ENCODE data around the gene MGLL. TPM values are rescaled to one million over a fixed set of nuclear protein-coding genes. Genes with fewer than 3 reads are reported as not detected.

The MGLL gene
- total RNA-seq, 1 donor from 2014 or later, result 9.4 TPM

- Mint-ChIP-seq H3K27me3 (no peaks in the 10 kb centered on the region), H3K27ac (no peak overlapping the region), H3K9me3 (no peaks in the 10 kb centered on the region), H3K4me3 (no peak overlapping the region), H3K4me1 (ENCODE audit: unreplicated experiment) (peaks cover 8% of the 10 kb centered on the region), H3K36me3 (peaks cover 3% of the 10 kb centered on the region)
- TF ChIP-seq CTCF (conservative IDR thresholded peaks at IDR 0.05), result no peak
- no peak for DNase-seq (ENCODE audit: extremely low spot score, unreplicated experiment)
Measured at GRCh38 chr3:127646501-127647046, 175.7 kb downstream of the MGLL start.

GRCh38 chr3:127645371-127646015 is 176.8 kb downstream of the MGLL start:
- no peak overlapping the region for H3K27ac Mint-ChIP-seq
- no peak overlapping the region for H3K4me3 Mint-ChIP-seq

GRCh38 chr3:127644641-127645370 is 177.5 kb downstream of the MGLL start:
- Mint-ChIP-seq H3K9me3 (no peaks in the 10 kb centered on the region), H3K27ac (no peak overlapping the region)

More at GRCh38 chr3:127645371-127646015, 176.8 kb downstream of the MGLL start:
- Mint-ChIP-seq H3K9me3 (no peaks in the 10 kb centered on the region), H3K27me3 (no peaks in the 10 kb centered on the region), H3K36me3 (peaks cover 3% of the 10 kb centered on the region), H3K4me1 (ENCODE audit: unreplicated experiment) (peaks cover 8% of the 10 kb centered on the region)
- TF ChIP-seq CTCF (conservative IDR thresholded peaks at IDR 0.05), result no peak
- DNase-seq (ENCODE audit: extremely low spot score, unreplicated experiment), result no peak

GRCh38 chr3:127640042-127640355 is 182.3 kb downstream of the MGLL start:
- H3K27me3 Mint-ChIP-seq, result no peaks in the 10 kb centered on the region
- H3K4me3 Mint-ChIP-seq, result no peak overlapping the region
- H3K36me3 Mint-ChIP-seq, result peaks cover 7% of the 10 kb centered on the region
- DNase-seq (ENCODE audit: extremely low spot score, unreplicated experiment), result no peak
- peaks cover 11% of the 10 kb centered on the region for H3K4me1 Mint-ChIP-seq (ENCODE audit: unreplicated experiment)
- no peak overlapping the region for H3K27ac Mint-ChIP-seq
- TF ChIP-seq CTCF (conservative IDR thresholded peaks at IDR 0.05), result no peak
- no peaks in the 10 kb centered on the region for H3K9me3 Mint-ChIP-seq

More at GRCh38 chr3:127644641-127645370, 177.5 kb downstream of the MGLL start:
- Mint-ChIP-seq H3K27me3 (no peaks in the 10 kb centered on the region), H3K36me3 (peaks cover 3% of the 10 kb centered on the region), H3K4me1 (ENCODE audit: unreplicated experiment) (peaks cover 8% of the 10 kb centered on the region), H3K4me3 (no peak overlapping the region)
- TF ChIP-seq CTCF (conservative IDR thresholded peaks at IDR 0.05), result no peak
- DNase-seq (ENCODE audit: extremely low spot score, unreplicated experiment), result no peak

- TF ChIP-seq CTCF (conservative IDR thresholded peaks at IDR 0.05), result no peak
- Mint-ChIP-seq H3K36me3 (peaks cover 7% of the 10 kb centered on the region), H3K4me1 (ENCODE audit: unreplicated experiment) (peaks cover 11% of the 10 kb centered on the region), H3K27ac (no peak overlapping the region), H3K27me3 (no peaks in the 10 kb centered on the region), H3K9me3 (no peaks in the 10 kb centered on the region), H3K4me3 (no peak overlapping the region)
- DNase-seq (ENCODE audit: extremely low spot score, unreplicated experiment), result no peak
Measured at GRCh38 chr3:127639173-127640041, 182.9 kb downstream of the MGLL start.
